Endometrium (tissue), 2 donors: ENCODE measurements around the gene LDLRAD3.
"Not testable (repeated sequence)": the region's sequence is repeated elsewhere in the genome, so short reads cannot be mapped to it uniquely, and the experiment has no call there.

Experiments
- FAIRE-seq: peaks from 2 replicates; lab custom pipeline; 2012; peaks lifted over from hg19 to GRCh38; lab: Jason Lieb, UNC
- donor health status: control.
- donor health status: control.

LDLRAD3 gene

DNA sequence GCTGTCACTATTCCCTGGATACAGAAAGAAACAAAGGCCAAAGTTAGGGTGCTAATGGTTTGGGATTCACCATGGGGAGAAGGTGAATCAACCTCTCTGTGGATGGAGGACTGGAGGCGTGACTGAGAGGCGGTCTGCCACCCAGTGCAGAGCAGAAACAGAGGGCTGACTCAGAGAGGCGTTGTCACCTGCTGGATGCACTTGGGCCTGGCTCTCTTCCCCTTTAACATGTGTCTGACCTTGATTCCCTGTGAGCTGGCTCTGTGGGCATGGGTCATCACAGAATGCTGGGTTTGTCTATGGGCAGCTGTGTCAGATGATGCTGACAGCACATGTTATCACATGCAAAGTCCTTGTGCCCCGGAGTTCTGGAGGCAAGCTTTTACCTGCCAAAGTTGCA lies 75.9 kb downstream of the LDLRAD3 start:
- no peak for FAIRE-seq

DNA sequence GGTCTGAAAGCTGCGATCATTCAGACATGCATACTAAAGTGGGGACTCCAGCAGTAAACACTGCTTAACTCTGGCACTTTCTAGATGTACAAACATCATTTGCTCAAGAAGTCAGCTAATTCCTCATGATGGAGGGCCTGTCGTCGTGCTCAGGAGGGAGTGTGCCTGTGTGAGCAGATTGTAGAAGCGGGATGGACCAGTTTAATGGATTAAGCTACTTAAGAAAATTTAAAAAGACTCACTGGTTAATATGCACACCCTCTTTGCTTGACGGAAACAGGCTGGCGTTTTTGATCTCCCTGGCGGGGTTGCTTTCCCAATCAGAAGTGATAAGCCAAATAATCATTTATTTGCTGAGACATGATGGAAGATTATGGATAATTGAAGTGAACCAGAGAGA lies 79.0 kb downstream of the LDLRAD3 start:
- FAIRE-seq: no peak

DNA sequence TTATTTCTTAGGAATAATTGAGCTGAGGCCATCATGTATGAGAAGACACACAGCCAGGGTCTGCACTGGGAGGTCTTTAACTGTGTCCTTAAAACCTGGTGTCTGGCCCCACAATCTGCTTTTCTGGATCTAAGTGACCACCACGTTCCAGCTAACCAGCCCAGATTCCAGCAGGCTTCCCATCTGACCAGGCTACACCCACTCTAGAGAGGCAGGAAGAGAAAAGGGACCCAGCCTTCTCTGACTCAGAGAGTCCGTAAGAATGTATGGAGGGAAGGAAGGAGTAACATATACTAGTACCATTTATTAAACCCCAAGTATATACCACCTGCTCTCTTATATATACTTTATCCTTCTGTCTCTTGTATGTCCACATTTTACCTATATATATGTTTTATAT lies 80.1 kb downstream of the LDLRAD3 start:
- no peak for FAIRE-seq

DNA sequence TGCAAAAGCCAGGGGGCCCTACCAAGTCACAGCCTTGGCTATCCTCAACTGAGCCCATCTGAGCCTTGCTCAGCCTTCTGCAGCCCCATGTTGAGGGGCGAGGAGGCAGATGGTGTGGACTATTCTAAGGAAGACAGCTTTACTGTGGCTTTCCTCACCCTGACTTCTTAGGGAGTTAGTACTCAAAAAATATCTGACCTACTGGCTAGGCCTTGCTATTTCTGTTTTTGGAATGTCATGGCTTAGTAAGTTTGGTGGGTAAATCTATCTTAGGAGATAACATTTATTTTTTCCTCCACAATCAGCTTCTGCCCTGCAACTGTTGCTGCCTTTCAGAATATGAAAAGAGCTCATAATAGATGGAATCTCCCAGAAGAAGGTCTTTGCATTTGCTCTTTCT lies 80.9 kb downstream of the LDLRAD3 start:
- FAIRE-seq: no peak

DNA sequence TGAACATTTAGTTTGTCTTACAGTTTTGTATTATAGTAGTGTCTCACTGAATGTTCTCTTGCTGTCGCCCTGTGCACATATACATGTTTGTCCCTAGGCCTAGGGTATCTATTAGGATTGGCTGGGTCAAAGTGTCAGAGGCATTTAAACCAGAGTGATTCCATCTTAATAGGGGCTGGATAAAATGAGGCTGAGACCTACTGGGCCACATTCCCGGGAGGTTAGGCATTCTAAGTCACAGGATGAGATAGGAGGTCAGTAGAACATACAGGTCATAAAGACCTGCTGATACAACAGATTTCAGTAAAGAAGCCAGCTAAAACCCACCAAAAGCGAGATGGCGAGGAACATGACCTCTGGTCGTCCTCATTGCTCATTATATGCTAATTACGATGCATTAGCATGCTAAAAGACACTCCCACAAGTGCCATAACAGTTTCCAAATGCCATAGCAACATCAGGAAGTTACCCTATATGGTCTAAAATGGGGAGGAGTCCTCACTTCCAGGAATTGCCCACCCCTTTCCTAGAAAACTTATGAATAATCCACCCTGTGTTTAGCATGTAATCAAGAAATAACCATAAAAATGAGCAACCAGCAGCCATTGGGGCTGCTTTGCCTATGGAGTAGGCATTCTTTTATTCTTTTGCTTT lies 82.6 kb downstream of the LDLRAD3 start:
- no peak for FAIRE-seq

DNA sequence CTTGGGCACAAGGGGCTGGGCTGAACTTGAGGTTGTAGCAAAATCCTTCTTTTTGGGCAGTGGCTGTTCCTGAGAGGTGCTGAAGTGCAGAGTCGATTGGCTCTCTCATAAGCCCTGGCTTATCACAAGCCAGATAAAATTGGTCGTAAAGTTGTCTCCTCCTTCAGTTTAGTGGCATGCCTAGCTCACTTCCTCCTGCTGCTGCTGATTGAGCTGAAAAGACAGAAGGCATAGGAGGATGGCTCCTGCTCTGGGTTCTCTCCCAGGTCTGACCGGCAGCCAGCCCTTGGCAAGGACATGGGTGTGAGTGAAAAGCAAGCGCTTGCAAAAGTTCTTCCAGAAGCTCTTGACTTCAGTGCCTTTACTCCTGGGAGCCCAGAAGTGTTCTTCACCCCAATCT lies 83.9 kb downstream of the LDLRAD3 start:
- FAIRE-seq: no peak

DNA sequence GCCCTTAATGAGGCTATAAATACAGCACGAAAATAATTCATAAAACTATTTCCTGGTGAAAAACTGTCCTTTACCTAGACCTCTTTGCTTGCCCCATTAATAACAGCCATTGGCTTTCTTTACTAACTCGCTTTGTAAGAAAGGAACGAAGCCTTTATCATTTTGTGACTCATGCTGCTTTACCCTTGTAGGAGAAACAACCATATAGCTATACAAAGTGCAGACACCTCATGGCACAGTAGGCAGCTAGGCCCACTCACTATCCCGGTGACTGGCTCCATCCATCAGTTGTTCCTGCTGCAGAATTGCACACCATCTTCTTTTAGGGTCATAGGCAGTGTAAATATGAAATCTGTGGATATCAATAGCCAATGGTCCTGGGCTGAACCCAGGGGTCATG lies 85.8 kb downstream of the LDLRAD3 start:
- FAIRE-seq: no peak

DNA sequence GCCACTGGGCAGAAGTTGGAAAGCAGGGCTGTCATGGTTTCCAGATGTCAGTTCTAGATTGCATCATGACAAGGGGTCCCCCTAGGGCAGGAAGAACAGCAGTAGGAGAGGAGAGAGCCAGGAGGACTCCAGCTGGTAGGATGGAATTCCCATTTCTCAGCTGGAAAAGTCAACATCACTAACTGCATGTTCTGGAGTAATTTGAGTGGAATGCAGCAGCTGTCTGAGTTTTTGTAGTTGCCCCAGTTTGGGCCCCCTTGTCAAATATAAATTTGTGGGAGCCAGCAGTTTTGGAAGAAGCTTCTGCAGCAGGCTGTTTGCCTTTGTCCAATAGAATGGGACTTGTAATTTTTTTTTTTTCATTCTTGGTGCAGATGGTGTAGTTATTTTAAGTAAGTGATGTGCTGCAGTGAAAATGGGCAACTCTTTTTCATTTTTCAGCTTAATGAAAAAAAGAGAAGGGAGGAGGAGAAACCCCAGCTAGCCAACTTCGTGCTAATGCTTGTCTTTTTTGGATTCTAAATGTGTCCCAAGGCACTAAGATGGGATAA lies 86.9 kb downstream of the LDLRAD3 start:
- no peak for FAIRE-seq

DNA sequence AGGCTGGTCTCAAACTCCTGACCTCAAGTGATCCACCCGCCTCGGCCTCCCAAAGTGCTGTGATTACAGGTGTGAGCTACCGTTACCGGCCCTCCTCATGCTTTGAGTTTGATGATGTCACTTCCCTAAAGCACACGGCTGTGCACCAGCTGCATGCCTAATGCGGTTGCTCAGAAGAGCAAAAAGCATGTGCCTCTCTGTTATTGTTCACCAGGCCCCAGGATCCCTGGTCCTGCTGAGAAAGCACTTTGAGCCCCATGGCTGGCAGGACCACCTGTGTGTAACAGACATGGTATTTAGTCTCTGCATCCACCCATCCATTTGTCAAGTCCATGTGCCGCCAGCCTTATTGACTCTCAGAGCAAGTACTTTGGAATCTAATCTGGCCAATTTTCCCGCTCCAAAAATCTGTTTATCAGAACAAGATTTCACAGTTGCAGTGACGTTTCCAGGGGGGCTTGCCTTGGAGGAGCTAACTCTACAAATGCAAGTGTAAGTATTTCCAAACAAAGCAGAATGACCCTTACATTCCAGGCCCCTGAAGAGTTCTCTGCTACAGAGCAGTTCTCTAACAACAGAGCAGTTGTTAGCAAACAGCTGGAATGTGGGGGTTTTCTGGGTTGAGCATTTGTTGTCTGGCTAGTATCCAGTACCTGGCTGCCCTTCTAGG lies 89.4 kb downstream of the LDLRAD3 start:
- FAIRE-seq: no peak

DNA sequence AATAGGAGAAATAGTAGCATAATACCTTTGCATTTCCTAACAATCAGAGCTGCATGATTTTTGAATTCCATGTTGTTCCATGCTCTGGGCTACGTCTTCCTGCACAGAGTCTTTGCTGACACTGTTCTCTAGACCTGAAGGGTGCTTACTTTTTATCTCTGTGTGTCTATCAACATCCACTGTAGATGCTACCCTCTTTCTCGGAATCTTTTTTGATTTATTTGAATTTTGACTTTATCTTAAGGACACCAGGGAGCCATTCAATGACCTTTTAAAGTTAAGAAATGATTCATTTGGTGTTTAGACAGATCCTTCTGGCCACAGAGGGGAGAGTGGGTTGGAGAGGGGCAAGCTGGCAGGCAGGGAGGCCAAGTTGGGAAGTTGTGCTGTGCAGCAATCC lies 90.1 kb downstream of the LDLRAD3 start:
- FAIRE-seq: no peak

DNA sequence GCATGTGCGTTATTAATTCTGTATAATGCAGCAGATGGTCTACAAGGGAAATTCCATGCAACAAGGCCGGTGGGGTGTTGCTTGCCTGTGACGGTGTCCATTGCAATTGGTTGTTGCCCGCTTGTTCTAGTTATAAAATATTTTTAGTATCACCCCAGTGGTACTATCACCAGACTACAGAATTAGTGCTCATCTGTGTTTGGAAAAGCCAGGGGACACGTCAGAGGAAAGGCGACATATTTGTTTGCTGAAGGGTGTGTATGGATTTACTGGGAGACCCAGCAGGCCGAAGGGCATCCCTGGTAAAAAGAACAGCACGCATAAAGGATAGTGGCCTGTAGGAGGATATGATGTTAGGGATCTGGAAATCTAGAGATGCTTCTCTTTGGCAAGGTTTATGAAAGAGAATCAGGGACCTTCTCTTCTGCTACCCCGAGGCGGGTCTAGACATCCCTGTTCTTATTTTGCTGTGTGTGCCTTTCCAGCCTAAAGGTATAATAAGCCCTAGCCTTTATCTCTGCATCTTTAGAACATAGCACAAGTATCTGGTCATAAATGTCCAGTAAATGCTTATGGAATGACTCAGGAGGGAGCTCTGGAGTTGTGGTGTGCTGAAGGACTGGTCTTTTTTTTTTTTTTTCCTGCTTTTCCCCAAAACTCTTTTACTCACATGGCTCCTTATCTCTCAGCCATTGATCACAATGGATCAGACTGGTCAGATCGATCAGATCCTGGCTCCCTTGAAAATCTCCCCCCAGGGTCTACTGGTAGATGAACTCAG lies 90.9 kb downstream of the LDLRAD3 start:
- no peak for FAIRE-seq

DNA sequence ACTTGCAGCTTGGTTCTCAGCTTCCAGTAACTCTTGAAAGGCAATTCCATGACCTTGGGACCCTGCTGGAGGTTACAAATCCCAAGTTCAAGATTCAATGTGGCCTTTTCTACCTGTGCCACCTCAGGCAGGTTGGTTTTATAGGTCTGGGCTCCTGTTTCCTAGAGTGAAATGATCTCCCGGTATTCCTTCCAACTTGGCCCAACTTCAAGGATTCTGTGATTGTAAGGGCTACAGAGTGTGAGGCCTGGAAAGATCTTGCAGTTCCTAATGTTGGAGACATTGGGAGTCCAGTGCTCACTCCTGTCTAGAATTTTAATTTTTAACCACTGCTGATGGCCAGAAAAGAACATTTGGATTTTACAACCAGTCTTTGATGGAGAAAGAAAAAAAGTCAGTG lies 91.6 kb downstream of the LDLRAD3 start:
- FAIRE-seq: no peak

DNA sequence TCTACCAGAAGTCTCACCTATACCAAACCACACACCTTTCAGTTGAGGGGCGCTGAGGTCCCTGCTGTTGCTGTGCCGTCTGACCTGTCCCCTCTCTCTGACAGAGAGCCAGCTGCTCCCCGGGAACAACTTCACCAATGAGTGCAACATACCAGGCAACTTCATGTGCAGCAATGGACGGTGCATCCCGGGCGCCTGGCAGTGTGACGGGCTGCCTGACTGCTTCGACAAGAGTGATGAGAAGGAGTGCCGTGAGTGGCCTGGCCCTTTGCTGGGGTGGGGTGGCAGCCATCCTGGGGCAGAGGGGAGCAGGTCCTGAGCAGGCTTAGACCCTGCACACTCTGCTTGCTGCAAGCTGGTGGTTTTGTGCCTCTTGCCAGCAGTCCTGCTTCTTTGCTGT lies 92.1 kb downstream of the LDLRAD3 start:
- FAIRE-seq: no peak

DNA sequence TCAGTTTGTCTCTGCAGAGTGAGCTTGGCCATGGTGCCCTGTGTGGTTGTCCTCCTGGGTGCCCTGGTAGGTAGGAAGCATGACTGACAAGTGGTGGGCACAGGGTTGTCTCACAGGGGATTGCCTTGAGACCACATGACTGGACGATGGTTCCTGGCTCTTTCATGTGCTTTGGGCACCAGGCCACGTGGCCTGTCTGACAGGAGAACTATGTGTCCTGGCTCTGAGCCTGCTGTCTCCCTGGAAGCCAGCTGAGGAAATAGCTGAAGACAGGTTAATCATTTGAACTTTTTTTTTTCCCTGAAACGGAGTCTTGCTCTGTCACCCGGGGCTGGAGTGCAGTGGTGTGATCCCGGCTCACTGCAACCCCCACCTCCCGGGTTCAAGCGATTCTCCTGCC lies 93.2 kb downstream of the LDLRAD3 start:
- FAIRE-seq: no peak

DNA sequence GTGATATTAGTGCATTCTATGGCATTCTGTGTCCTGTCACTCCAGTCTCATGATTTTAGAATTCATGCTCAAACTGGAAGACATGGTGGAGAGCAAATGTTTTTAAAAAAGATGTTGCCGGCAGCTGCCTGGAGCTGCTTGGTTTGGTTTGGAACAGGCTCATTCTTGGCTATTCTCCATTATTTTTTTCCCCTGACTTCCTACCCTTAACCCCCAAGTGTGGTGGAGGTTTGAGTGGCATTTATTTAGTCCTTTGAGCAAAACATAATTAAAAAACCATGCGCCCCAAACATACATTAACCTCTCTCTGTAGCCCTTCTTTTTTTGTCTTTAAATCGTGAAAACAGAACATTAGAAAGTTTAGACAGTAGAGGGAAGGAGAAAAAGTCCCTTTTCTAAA lies 94.7 kb downstream of the LDLRAD3 start:
- no peak for FAIRE-seq

DNA sequence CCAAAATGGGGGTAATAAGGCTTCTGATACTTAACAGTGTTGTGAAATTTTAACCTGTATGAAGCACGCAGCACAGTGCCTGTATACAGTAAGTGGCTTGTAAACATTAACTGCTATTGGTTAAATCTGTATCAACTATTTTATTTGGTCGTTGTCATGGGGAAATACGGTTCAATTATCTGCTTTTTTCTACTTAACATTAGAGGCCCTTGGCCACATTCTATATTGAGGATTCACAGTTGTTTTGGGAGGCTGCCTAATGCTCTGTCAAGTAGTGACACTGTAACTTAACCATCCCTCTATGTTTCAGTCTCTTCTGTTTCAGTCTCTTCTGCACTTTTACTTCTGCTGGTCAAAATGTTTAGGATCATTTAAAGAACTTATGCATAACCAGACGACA lies 95.6 kb downstream of the LDLRAD3 start:
- no peak for FAIRE-seq

DNA sequence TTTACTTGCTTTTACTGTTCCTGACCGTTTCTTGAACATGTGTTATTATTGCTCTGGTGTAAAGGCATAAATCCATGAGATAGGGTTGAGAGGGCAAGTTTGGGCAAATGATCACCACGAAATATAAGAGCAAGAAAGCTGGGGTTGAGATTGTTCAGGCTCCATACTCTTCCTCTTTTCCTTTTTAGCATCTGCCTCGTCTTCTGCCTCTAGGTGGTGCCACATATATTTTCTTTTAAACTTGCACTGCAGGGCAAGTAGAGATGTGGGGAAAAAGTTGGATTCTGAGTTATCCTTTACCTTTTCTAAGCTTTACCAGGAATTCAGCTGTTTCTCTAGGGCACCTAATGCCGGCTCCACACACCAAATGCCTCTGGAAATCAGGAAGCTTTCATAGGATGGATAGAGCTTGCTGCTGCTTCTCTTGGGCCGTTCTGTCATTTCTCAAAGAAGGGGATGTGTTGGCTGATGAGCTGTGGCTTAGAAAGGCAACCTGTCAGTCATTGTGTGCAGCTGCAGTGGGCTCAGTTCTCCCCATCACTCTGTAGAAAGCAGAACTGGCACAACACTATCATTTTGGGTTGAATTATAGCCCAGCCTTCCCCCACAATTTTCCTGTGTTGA lies 98.2 kb downstream of the LDLRAD3 start:
- FAIRE-seq: no peak

DNA sequence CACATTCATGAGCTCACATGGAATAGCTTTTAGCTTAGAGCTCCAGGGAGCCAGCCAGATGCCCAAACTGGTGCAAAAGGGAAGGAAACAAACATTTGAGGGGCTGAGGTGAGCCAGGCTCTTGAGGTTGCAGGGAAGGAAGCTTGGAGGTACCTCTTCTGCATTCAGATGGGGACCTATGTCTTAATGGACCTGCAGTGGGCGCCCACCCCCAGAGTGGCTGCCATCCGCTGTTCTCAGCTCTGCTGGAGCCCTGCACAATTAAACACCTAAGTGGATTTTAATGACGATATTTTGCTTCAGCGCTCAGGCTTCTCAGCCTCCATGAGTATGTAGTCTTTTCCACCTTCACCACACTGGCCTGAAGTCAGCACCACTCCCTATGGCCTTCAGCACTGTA lies 100.8 kb downstream of the LDLRAD3 start:
- no peak for FAIRE-seq

DNA sequence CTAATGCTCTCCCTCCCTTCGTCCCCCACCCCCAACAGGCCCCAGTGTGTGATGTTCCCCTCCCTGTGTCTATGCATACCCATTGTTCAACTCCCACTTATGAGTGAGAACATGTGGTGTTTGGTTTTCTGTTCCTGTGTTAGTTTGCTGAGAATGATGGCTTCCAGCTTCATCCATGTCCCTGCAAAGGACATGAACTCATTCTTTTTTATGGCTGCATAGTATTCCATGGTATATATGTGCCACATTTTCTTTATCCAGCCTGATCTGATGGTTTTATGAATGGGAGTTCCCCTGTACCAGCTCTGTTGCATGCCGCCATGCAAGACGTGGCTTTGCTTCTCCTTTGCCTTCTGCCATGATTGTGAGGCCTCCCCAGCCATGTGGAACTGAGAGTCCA lies 102.1 kb downstream of the LDLRAD3 start:
- not testable (repeated sequence) for FAIRE-seq

DNA sequence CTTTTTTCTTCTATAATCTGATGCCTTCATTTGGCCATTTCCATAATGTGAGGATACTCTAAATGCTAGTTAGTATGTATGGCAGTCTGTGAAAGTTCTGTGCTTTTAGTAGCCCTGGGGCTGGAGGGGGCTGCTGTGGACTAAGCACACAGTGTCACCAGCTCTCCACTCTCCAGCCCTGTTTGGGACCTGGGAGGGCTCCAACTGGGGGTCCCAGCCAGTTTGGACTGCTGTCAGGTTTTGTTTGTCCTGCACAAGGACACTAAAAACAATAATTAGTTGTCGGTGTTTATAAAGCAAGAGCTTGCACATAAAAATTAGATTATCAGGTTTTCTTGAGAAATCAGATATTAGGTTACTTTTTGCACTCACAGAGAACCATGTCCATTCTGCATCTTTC lies 103.1 kb downstream of the LDLRAD3 start:
- no peak for FAIRE-seq

DNA sequence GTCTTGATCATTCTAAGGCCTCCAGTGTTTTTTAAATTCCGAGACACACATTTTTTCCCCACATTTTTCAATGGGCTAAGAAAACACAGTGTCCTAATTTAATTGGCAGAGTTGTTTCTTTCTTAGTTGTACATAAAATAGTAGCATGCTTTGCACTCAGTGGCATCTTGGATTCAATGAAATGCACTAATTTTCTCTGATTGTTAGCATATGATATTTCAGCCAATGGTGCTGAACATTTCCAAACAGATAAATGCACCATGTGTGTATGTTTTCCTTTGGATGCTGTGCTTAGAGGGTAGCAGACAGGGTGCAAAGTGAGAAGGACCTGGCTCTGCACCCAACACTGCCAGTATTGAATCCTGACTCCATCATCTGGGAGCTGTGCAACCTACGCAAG lies 103.5 kb downstream of the LDLRAD3 start:
- FAIRE-seq: no peak

DNA sequence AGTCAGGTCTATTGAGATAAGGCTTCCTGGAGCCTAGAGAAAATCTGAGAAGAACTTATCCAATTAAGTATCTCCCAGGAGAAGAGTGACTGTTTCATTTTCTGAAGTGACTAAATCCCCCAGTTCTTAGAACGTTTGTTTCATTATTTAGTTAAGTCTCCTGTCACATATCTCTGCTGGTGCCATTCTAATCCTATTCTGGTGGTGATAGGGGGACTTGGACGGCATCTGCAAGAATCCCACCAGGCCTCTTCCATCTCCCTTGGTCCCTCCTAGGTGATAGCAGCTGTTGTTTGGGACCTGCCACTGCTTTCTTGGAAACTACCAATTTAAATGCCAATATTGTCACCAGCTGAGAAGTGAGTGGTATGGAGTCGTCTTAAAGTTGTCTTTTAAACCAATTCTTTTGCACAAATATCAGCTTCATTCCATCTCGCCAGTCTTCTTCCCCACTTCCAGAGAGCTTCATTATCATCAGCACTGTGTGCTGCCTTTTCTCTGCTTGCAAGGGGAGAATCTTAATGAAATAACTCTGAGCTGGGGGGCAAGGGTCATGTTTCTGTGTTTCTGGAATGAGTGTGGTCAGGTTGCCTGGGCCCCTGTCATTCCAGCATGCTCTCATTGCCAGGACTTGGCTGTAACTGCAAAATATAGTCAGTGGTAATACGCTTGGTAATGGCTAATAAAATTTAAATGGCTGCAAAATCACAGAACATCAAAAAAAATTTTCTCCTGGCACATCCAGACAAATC lies 104.8 kb downstream of the LDLRAD3 start:
- no peak for FAIRE-seq
